NOMO-1 treated with dmso at 0.1 percent for 144 hours (cell line): ENCODE results near the gene RRP7A.
"Not testable (repeated sequence)": the region's sequence is repeated elsewhere in the genome, so short reads cannot be mapped to it uniquely, and the experiment has no call there.

Experiments
- DNase-seq: peaks from one replicate; lab custom pipeline; 2025; ENCODE audit not compliant: unreplicated experiment; lab: John Stamatoyannopoulos, UW

The RRP7A gene

GRCh38 chr22:42536634-42537033, 17.0 kb upstream of the RRP7A start:
- DNase-seq = not testable (repeated sequence)

- DNase-seq = no peak
Observed at GRCh38 chr22:42536166-42536565, 16.6 kb upstream of the RRP7A start.

- DNase-seq = not testable (repeated sequence)
Observed at GRCh38 chr22:42535082-42535731, 15.6 kb upstream of the RRP7A start.

GRCh38 chr22:42533638-42533977, 14.0 kb upstream of the RRP7A start:
- DNase-seq = no peak

GRCh38 chr22:42531401-42532084, 11.9 kb upstream of the RRP7A start:
- not testable (repeated sequence) for DNase-seq

GRCh38 chr22:42529435-42529834, 9.8 kb upstream of the RRP7A start:
- DNase-seq = not testable (repeated sequence)

- no peak for DNase-seq
Observed at GRCh38 chr22:42528591-42529307, 9.2 kb upstream of the RRP7A start.

- DNase-seq = no peak
Observed at GRCh38 chr22:42522546-42522945, 3.0 kb upstream of the RRP7A start.

GRCh38 chr22:42521228-42521546, 1.6 kb upstream of the RRP7A start:
- DNase-seq = no peak

GRCh38 chr22:42518638-42519524, 715 bp downstream of the RRP7A start:
- not testable (repeated sequence) for DNase-seq

- not testable (repeated sequence) for DNase-seq
Observed at GRCh38 chr22:42517103-42517502, 2.5 kb downstream of the RRP7A start.

GRCh38 chr22:42515896-42516295, 3.7 kb downstream of the RRP7A start:
- DNase-seq = no peak

- DNase-seq = not testable (repeated sequence)
Observed at GRCh38 chr22:42515304-42515703, 4.3 kb downstream of the RRP7A start.

- DNase-seq = not testable (repeated sequence)
Observed at GRCh38 chr22:42514331-42514730, 5.3 kb downstream of the RRP7A start.

GRCh38 chr22:42512273-42512990, 7.2 kb downstream of the RRP7A start:
- not testable (repeated sequence) for DNase-seq

GRCh38 chr22:42511401-42511891, 8.2 kb downstream of the RRP7A start:
- DNase-seq = no peak

GRCh38 chr22:42509548-42509947, 10.0 kb downstream of the RRP7A start:
- DNase-seq = no peak

- DNase-seq = not testable (repeated sequence)
Observed at GRCh38 chr22:42508975-42509364, 10.6 kb downstream of the RRP7A start.

GRCh38 chr22:42508327-42508974, 11.1 kb downstream of the RRP7A start:
- DNase-seq = not testable (repeated sequence)

- no peak for DNase-seq
Observed at GRCh38 chr22:42500836-42501179, 18.8 kb downstream of the RRP7A start.
